RWPE2 (cell line): Measurements from ENCODE around the gene MARK4.

Experiments
- ATAC-seq: fragments of 200-7000 bp; cut with Tn5 transposase; 3 replicates; pipeline ENCODE4 v1.9.1; 2021; ENCODE audit warnings: low read depth
- DNase-seq: peaks from one replicate; pipeline ENCODE4 v3.0.0-alpha.2; 2020; ENCODE audit warnings: low spot score
- H3K27ac ChIP-seq: fragments of 450-650 bp; 2 replicates; pipeline ENCODE4 v1.5.1; 2017; ENCODE audit warnings: mild to moderate bottlenecking; ENCODE audit not compliant: poor library complexity, severe bottlenecking
- H3K27me3 ChIP-seq: fragments of 250-450 bp; sonication (Bioruptor Pico); 2 replicates; pipeline ENCODE4 v1.5.1; 2021; ENCODE audit warnings: mild to moderate bottlenecking, moderate library complexity; ENCODE audit not compliant: insufficient read depth, poor library complexity, severe bottlenecking
- H3K36me3 ChIP-seq: fragments of 250-450 bp; sonication (Bioruptor Pico); 2 replicates; pipeline ENCODE4 v1.5.1; 2020; ENCODE audit warnings: low read depth, mild to moderate bottlenecking, moderate library complexity
- H3K4me1 ChIP-seq: fragments of 250-450 bp; sonication (Bioruptor Pico); 2 replicates; pipeline ENCODE4 v1.5.1; 2021; ENCODE audit warnings: mild to moderate bottlenecking, moderate library complexity; ENCODE audit not compliant: insufficient read depth, poor library complexity, severe bottlenecking
- H3K4me3 ChIP-seq: fragments of 250-450 bp; sonication (Bioruptor Pico); 2 replicates; pipeline ENCODE4 v1.5.1; 2021; ENCODE audit warnings: mild to moderate bottlenecking, moderate library complexity; ENCODE audit not compliant: severe bottlenecking
- H3K9me3 ChIP-seq: fragments of 250-450 bp; sonication (Bioruptor Pico); 2 replicates; pipeline ENCODE4 v1.5.1; 2021; ENCODE audit warnings: mild to moderate bottlenecking, moderate library complexity; ENCODE audit not compliant: severe bottlenecking
- TF ChIP-seq, protein P1 (sequence below): fragments of 450-650 bp; IDR thresholded peaks from one replicate; pipeline ENCODE4 v1.5.1; 2017; ENCODE audit warnings: mild to moderate bottlenecking, moderate library complexity; ENCODE audit not compliant: poor library complexity, severe bottlenecking

MARK4 gene

DNA sequence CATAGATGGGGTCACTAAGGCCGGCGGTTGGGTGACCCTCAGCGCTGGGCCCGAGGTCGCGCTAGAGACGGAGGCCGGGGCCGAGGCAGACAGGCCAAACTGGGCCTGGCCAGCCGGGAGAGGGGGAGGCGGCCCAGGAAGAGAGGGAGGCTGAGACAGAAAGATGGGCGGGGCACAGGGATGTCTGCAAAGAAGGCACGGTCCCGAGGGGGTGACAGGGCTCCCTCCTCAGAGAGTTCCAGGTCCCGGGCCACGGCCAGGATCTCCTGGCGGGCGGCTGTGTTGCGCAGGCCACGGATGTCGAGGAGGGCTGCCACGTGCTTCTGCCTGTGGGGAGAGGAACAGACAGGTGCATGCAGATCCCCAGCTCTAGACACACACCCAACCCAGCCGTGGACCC, 38.0 kb upstream of the MARK4 start:
- no peaks in the 10 kb centered on the region for H3K9me3 ChIP-seq
- H3K4me1 ChIP-seq: peaks cover 5% of the 10 kb centered on the region
- DNase-seq (no peak), ATAC-seq (no peak)
- H3K36me3 ChIP-seq: no peaks in the 10 kb centered on the region
- peaks cover 5% of the 10 kb centered on the region for H3K27me3 ChIP-seq
- TF ChIP-seq, protein P1, sequence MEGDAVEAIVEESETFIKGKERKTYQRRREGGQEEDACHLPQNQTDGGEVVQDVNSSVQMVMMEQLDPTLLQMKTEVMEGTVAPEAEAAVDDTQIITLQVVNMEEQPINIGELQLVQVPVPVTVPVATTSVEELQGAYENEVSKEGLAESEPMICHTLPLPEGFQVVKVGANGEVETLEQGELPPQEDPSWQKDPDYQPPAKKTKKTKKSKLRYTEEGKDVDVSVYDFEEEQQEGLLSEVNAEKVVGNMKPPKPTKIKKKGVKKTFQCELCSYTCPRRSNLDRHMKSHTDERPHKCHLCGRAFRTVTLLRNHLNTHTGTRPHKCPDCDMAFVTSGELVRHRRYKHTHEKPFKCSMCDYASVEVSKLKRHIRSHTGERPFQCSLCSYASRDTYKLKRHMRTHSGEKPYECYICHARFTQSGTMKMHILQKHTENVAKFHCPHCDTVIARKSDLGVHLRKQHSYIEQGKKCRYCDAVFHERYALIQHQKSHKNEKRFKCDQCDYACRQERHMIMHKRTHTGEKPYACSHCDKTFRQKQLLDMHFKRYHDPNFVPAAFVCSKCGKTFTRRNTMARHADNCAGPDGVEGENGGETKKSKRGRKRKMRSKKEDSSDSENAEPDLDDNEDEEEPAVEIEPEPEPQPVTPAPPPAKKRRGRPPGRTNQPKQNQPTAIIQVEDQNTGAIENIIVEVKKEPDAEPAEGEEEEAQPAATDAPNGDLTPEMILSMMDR: no peak
- H3K27ac ChIP-seq: no peak overlapping the region
- H3K4me3 ChIP-seq: no peak overlapping the region

DNA sequence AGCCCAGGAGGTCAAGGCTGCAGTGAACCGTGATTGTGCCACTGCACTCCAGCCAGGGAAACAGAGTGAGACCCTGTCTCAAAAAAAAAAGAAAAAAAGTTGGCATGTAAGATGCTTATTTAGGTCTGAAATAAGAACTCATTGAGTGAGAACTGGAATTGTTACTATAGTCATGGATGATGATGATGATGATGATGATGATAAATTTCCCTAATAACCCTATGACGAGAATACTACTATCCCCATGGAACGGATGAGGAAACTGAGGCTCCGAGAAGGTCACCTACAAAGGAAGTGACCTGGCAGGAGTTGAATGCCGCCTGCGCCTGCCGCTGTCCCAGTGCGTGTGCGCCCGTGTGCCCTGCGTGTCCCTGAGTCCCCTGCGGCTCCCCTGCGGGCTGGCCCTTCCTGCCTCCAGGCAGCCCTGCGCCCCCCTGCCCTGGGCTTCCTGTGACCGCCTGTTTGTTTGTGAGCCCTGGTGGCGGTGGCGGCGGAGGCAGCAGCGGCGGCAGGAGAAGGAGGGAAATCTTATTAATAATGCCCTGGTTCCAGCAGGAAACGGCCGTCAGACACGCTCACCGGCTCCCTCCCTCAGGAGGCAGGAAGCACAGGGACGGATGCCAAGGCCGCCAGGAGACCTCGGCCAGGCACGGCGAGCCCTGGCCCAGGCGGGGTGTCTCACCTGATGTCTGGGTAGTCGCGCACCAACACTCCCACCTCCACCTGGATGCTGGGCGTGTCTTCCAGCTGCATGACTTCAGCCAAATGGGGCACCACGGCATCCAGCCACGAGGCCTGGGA, 35.5 kb upstream of the MARK4 start:
- no peaks in the 10 kb centered on the region for H3K36me3 ChIP-seq
- H3K27me3 ChIP-seq: peaks cover 5% of the 10 kb centered on the region
- peaks cover 5% of the 10 kb centered on the region for H3K4me1 ChIP-seq
- ATAC-seq: peak; percentile 77
- H3K4me3 ChIP-seq: no peak overlapping the region
- no peaks in the 10 kb centered on the region for H3K9me3 ChIP-seq
- TF ChIP-seq, protein P1: no peak
- no peak overlapping the region for H3K27ac ChIP-seq
- no peak for DNase-seq

DNA sequence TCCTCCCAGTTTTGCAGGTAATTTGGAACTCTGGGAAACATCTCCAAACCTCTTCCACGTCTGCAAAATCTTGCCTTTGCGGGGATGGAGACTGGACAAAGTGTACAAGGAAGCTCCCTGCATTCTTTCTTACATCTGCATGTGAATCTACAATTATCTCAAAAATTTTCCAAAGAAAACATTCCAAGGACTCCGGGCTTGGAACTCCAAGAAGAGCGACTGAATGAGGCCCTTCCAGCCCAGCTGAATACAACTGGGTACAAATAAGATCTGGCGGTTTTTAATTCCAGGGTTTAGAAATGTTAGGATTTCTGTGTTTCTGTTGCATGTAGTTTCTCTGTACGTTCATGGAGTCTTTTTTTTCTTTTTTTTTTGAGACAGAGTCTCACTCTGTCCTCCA, 34.4 kb upstream of the MARK4 start:
- ATAC-seq: no peak

DNA sequence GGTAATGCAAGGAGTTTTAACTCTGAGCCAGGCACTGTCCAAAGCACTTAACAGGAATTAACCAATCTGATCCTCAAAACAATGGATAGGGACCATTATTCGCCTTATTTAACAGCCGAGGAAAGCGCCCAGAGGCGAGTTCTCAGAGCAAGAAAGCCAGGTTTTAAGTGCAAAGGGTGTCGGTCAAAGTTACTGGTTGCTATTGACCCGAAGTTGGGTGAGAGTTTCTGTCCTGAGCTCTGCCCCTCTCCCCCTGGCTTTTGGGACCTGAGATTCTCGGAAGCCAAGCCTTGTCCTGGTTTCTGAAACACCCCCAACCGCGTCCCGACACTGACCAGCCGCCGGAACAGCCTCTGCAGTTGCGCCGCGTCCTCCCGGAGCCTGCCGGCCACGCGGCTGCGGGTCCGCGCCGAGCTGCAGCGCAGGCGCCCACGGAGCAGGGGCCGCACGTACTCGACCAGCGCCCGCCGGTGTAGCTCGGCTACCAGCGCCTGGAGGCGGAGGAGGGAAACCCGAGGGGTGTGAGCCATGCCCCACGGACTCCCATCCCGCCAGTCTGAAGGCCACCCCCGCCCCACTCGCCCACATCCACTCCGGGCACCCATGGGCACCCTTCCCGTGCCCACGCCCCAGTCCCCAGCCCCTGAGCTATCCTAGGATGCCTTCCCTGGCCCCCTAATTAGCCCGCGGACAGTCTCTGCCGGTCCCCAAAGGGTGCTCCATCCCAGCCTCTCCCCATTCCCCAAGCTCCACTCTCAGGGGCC, 33.7 kb upstream of the MARK4 start:
- H3K27ac ChIP-seq: no peak overlapping the region

More for the DNA sequence above, 34.4 kb upstream of the MARK4 start:
- no peak overlapping the region for H3K4me3 ChIP-seq
- no peak for DNase-seq
- TF ChIP-seq, protein P1: no peak
- peaks cover 5% of the 10 kb centered on the region for H3K27me3 ChIP-seq
- H3K9me3 ChIP-seq: no peaks in the 10 kb centered on the region
- H3K4me1 ChIP-seq: peaks cover 5% of the 10 kb centered on the region
- no peak overlapping the region for H3K27ac ChIP-seq
- no peaks in the 10 kb centered on the region for H3K36me3 ChIP-seq

More for the DNA sequence above, 33.7 kb upstream of the MARK4 start:
- ATAC-seq: no peak
- no peak for DNase-seq
- TF ChIP-seq, protein P1: no peak
- Histone ChIP-seq H3K9me3 (no peaks in the 10 kb centered on the region), H3K4me3 (no peak overlapping the region), H3K36me3 (no peaks in the 10 kb centered on the region), H3K27me3 (peaks cover 5% of the 10 kb centered on the region), H3K4me1 (peaks cover 5% of the 10 kb centered on the region)
